Measurements from ENCODE around the gene LIM2.

The LIM2 gene

DNA sequence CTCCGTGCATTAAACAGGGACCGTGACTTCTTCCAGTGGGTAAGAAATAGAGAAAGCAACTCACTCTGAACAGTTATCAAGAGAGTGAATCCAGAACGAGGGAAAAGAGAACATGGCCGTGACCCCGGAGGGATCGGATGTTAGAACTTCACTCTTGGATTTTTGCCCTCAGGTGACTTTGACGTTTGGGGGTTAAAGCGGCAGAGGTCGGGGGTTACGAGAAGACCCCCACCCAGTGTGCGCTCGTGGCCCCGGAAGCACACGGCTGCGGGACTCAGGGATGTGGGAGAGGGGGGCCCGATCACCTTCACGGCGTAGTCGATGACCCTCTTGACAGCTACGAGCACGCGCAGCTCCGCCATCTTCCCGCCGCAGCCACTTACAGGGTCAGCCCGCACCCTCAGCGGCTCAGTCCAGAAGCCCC is 21.8 kb downstream of the LIM2 start, which contains the start of gene ETFB:
TSS of gene ETFB (minus strand) at position 424 of the 424 bp plus-strand sequence. CDS start at position 362, 62 bp downstream.
- no peak for DNase-seq (ENCODE audit: low read depth in 2 of 2)

DNA sequence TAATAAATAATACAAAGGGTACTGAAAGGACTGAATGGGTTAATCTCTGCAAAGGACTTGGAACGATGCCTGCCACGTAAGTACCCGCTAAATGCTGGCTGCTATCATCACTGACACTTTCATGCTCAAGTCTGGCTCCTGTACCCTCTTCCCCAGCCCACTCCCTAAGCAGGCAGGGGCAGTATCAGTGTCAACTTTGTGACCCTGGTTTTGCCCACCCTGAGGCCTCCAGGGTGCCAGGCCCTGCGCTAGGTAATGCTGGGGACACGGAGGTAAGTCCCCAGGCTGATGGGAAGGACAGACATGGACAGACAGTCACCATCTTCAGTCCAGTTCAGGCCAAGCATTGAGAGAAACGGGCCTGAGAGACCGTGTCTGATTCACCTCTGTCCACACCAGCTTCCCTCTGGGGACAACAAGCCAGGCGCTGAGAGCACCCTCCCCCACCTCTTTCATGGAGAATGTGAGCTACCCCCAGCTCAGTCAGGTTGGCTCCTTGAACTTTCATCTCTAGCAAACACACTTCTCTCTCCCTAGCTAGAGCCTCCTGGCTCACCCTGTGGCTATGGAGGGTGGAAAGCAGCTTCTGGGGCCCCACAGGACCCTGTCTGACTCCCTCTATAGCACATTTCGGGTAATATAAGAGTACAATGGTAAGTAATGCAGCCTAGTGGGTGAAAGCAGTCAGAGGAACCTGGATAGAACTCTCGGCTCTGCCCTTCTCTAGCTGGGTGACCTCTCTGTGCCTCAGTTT is 22.4 kb downstream of the LIM2 start:
- no peak for DNase-seq (ENCODE audit: low read depth in 2 of 2)

DNA sequence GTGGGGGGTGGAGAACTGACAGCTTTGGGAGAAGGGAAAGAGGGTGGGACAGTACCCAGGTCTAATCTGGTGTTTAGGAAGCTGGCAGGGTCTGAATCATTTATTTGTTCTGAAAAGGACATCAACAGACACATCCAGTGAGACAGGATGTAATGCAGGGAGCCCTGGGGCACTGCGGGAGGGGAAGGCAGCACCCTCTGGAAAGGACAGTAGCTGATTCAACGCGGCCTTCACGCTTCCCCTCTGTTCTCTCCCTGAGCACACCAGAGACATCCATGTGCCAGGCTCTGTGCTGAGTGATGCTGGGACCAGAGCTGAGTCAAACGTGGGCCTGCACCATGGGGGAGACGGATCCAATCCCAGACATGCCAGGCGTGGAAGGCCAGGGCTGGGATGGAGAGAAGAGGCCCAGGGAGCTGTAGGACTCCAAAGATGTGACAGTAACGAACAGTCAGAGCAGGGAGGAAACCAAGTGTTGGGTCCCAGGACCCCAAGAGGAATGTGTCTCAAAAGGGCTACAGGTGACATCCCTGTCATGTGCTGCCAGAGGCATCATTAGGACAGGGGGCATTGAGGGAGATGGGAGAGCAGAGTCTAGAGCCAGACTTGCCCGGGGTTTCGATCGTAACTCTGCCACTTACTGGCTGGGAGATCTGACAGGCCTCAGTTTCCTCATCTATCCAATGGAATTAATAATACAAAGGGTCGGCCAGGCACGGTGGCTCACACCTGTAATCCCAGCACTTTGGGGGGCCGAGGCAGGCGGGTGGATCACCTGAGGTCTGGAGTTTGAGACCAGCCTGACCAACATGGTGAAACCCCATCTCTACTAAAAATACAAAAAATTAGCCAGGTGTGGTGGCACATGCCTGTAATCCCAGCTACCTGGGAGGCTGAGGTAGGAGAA is 23.3 kb downstream of the LIM2 start:
- no peak for DNase-seq (ENCODE audit: low read depth in 2 of 2)

DNA sequence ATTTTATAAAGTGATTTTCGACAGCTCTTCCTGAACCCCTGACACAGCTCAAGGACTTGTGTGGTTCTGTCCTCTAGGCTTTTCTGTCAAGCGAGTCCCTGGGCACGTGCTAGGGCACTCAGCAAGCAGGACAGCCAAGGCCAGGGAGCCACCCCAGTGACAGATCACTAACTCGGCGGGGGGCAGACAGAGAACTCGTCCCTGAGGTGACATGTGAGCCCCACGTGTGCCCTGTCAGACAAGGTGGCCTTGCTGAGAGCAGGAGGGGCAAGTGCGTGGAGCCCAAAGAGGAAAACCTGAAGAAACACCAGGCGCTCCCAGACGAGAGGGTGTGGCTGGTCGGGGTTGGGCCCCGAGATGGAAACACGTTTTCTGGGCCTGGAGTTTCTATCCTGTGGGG is 26.5 kb downstream of the LIM2 start:
- no peak for DNase-seq (ENCODE audit: low read depth in 2 of 2)

- no peak for DNase-seq (ENCODE audit: low read depth in 2 of 2)
Observed at GRCh38 chr19:51359294-51359693, 28.5 kb downstream of the LIM2 start.

GRCh38 chr19:51357952-51358351 is 29.8 kb downstream of the LIM2 start:
- DNase-seq (ENCODE audit: low read depth in 2 of 2) = no peak

- no peak for DNase-seq (ENCODE audit: low read depth in 2 of 2)
Observed at GRCh38 chr19:51356159-51356801, 31.5 kb downstream of the LIM2 start.

GRCh38 chr19:51354742-51355148 is 33.0 kb downstream of the LIM2 start:
- no peak for DNase-seq (ENCODE audit: low read depth in 2 of 2)

- no peak for DNase-seq (ENCODE audit: low read depth in 2 of 2)
Observed at GRCh38 chr19:51354103-51354741, 33.6 kb downstream of the LIM2 start.

GRCh38 chr19:51352783-51353360 is 34.9 kb downstream of the LIM2 start:
- DNase-seq (ENCODE audit: low read depth in 2 of 2) = no peak

- no peak for DNase-seq (ENCODE audit: low read depth in 2 of 2)
Observed at GRCh38 chr19:51351266-51351990, 36.3 kb downstream of the LIM2 start.

GRCh38 chr19:51347209-51347928 is 40.4 kb downstream of the LIM2 start:
- DNase-seq (ENCODE audit: low read depth in 2 of 2) = no peak

DNA sequence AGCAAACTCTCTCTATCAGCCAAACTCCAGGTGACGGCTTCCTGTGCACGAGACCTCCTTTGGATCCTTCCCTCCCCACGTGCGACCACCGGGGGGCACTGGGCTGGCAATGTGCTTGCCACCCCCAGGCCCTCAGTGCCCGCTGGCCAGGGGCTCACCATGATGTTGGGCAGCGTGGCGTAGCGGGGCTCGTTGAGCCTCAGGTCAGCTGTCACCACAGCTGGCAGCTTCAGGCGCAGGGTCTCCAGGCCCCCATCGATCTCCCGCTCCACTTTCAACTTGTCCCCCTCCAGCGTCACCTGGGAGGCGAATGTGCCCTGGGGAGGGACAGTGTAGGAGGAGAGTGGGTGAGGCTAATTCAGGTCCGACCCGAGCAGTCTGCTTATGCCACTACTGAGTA is 41.0 kb downstream of the LIM2 start:
- DNase-seq (ENCODE audit: low read depth in 2 of 2) = no peak

GRCh38 chr19:51345076-51345620 is 42.6 kb downstream of the LIM2 start:
- DNase-seq (ENCODE audit: low read depth in 2 of 2) = no peak

- no peak for DNase-seq (ENCODE audit: low read depth in 2 of 2)
Observed at GRCh38 chr19:51342631-51343569, 44.9 kb downstream of the LIM2 start.

DNA sequence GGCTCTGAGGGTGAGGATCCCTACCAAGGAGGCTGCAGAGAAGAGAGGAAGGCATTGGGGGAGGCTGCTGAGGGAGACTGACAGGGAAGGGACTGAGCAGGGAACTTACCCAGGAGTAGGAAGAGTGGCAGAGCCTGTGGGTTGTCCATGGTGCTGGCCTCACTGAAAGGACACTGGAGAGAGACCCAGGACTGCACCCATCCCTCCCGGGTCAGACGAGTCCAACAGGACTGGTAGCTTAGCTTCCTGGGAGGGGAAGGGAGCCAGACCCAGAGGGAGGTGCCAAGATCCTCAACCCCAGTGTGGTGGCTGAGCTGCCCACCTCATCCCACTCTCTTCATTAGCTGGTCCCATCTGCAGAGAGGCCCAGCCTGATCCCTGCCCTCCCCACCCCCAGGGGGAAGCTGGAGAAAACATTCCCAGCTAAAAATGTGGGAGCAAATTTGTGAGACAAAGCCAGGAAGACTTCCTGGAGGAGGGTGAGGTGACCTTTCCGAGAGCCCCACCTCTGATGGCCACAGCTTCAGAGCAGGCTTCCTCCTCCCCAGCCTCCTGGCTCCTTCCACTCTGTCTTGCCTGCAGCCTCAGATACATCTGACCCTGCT is 45.7 kb downstream of the LIM2 start, which contains the start of gene VSIG10L:
TSS of gene VSIG10L (minus strand) at position 164 of the 605 bp plus-strand sequence. CDS start at position 149, 15 bp downstream.
- DNase-seq (ENCODE audit: low read depth in 2 of 2) = no peak

DNA sequence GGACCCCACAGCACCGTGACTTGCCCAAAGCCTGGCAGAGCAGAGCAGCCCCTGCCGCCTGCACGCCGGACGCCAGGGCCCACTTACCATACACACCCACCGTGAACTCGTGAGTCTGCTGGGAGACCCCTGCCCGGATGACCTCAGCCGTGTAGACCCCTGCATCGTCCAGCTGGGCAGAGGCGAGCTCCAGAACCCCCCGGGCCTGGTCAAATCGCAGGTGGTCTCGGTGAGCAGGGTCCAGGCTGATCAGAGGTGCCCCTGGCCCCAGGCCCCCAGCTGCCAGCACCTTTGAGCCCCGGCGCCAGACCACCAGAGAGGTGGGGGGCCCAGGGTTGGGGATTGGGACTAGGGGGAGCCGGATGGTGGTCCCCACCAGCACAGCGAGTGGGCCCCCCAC is 46.7 kb downstream of the LIM2 start:
- no peak for DNase-seq (ENCODE audit: low read depth in 2 of 2)

All from stimulated activated CD4-positive, alpha-beta T cell treated with anti-CD3 and anti-CD28 coated beads, Interleukin-4, amount 100 ng/mL, for 48 hours (primary cell).